ENCODE measurements around the gene ZFYVE9.

DNA sequence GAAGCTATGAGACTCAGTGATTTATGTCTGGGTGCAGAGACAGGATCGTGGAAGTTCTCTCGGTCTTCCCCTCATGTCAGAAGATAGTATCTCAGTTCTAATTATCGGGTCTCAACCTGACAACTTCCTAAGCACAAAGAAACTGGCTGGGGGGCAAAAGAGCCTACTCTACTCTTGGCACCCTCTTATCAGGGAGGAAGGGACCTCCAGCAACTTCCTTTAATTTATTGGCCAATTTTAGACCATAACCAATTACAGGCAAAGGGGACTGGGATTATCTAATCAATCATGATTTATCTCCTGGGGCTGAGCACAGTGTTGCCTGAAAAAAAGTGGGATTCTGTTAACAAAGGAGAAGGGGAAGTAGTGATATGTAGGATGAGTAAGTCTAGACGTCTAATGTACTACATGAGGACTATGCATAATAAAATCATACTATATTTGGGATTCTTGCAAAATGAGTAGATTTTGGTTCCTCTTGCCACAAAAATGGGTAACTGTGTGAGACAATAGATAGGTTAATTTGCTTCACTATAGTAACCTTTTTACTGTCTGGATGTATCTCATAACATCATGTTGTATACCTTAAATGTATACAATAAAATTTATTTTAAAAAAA lies 98.8 kb downstream of the ZFYVE9 start:
- TF ChIP-seq EZH2 (IDR thresholded peaks at IDR 0.05), result no peak
- TF ChIP-seq POLR2AphosphoS5 (IDR thresholded peaks at IDR 0.05; ENCODE audit: borderline replicate concordance, low read depth, low read length), result no peak
